Endodermal cell (in vitro differentiated cells): ENCODE data around the gene DNAJC5G. TPM values are rescaled to one million over a fixed set of nuclear protein-coding genes. Genes with fewer than 3 reads are reported as not detected.

Experiments used
- DNase-seq: peaks from one replicate; pipeline ENCODE4 v3.0.0-alpha.2; 2017
- H3K27ac ChIP-seq: 2 replicates; pipeline ENCODE4 v1.5.1; 2013; ENCODE audit warnings: mild to moderate bottlenecking, low read depth, low read length, moderate library complexity
- H3K27me3 ChIP-seq: 2 replicates; pipeline ENCODE4 v1.6.1; 2013; ENCODE audit warnings: mild to moderate bottlenecking, low read length, moderate library complexity; ENCODE audit not compliant: insufficient read depth, control insufficient read depth, poor library complexity, severe bottlenecking
- H3K36me3 ChIP-seq: 2 replicates; pipeline ENCODE4 v1.7.0; 2013; ENCODE audit warnings: mild to moderate bottlenecking, low read length, moderate library complexity; ENCODE audit not compliant: control insufficient read depth, insufficient read depth
- H3K4me1 ChIP-seq: one replicate; pipeline ENCODE4 v1.7.0; 2013; ENCODE audit warnings: low read length; ENCODE audit not compliant: control insufficient read depth, insufficient read depth
- H3K4me3 ChIP-seq: 2 replicates; pipeline ENCODE4 v1.5.1; 2013; ENCODE audit warnings: mild to moderate bottlenecking, low read length, moderate library complexity
- H3K9ac ChIP-seq: 2 replicates; pipeline ENCODE4 v1.6.1; 2013; ENCODE audit warnings: mild to moderate bottlenecking, low read length, moderate library complexity; ENCODE audit not compliant: poor library complexity, severe bottlenecking; ENCODE audit errors: extremely low read depth
- H3K9me3 ChIP-seq: 2 replicates; pipeline ENCODE4 v1.6.1; 2013; ENCODE audit warnings: mild to moderate bottlenecking, low read length, moderate library complexity; ENCODE audit not compliant: control insufficient read depth
- H3K27ac Mint-ChIP-seq: 2 replicates; pipeline ENCODE4 v1.8.0; 2020; ENCODE audit warnings: mixed read lengths
- H3K27me3 Mint-ChIP-seq: 2 replicates; pipeline ENCODE4 v1.8.0; 2021; ENCODE audit warnings: mild to moderate bottlenecking, mixed read lengths; ENCODE audit not compliant: insufficient read depth
- H3K36me3 Mint-ChIP-seq: 2 replicates; pipeline ENCODE4 v1.8.0; 2020; ENCODE audit warnings: low read depth, mixed read lengths
- H3K4me1 Mint-ChIP-seq: 2 replicates; pipeline ENCODE4 v1.8.0; 2020; ENCODE audit warnings: mixed read lengths
- H3K4me3 Mint-ChIP-seq: 2 replicates; pipeline ENCODE4 v1.8.0; 2020; ENCODE audit warnings: mild to moderate bottlenecking, moderate library complexity, mixed read lengths
- H3K9me3 Mint-ChIP-seq: 2 replicates; pipeline ENCODE4 v1.8.0; 2020; ENCODE audit warnings: mild to moderate bottlenecking, mixed read lengths
- CTCF ChIP-seq: fragments of 200-600 bp; sonication (generic); conservative IDR thresholded peaks from 2 replicates; pipeline ENCODE4 v1.5.0; 2021; ENCODE audit warnings: antibody characterized with exemption, mild to moderate bottlenecking
- WGBS, 2 experiments: methylation state at CpG; one replicate each; pipeline versions ENCODE4 v1.1.5 to v1.1.7; 2013; ENCODE audit warnings: missing lambda C conversion rate in 2 of 2, mixed read lengths in 1 of 2; ENCODE audit not compliant: insufficient coverage in 1 of 2, insufficient read length in 1 of 2; 5-methylcytosine and 5-hydroxymethylcytosine counted together
- total RNA-seq, 2 donors: library from RNA; stranded (reverse); fragmentation: NEBNext Ultra II Directional in 1 of 2; extraction: Animal tissue kit (Norgen Biotek cat#: 25700) in 1 of 2; gene quantifications; 2 replicates in 1 of 2; 3 replicates in 1 of 2; pipeline ENCODE4 v1.2.1, GENCODE V29; 2021

DNAJC5G gene
- total RNA-seq, 2 donors from 2014 or later, result 0.49 TPM; not detected in 1

GRCh38 chr2:27306573-27307286, 31.5 kb downstream of the DNAJC5G start:
- Histone ChIP-seq H3K36me3 (no peaks in the 10 kb centered on the region), H3K9me3 (no peaks in the 10 kb centered on the region), H3K9ac (no peak overlapping the region), H3K4me3 (peak overlapping the region; percentile 35), H3K4me1 (peaks cover 6% of the 10 kb centered on the region), H3K27me3 (peaks cover 57% of the 10 kb centered on the region), H3K27ac (no peak overlapping the region)
- H3K4me3 Mint-ChIP-seq, result peak overlapping the region; percentile 29
- no peaks in the 10 kb centered on the region for H3K9me3 Mint-ChIP-seq
- DNase-seq, result peak; percentile 73
- H3K4me1 Mint-ChIP-seq, result peaks cover 2% of the 10 kb centered on the region
- H3K27me3 Mint-ChIP-seq, result peaks cover 51% of the 10 kb centered on the region
- H3K36me3 Mint-ChIP-seq, result peaks cover 9% of the 10 kb centered on the region
- no peak overlapping the region for H3K27ac Mint-ChIP-seq
- whole genome bisulfite sequencing, 2 experiments, result 16 to 37% methylated on average over 14 to 51 of the region's 51 CpGs
- peak; percentile 11 for TF ChIP-seq CTCF

- no peak overlapping the region for H3K27ac ChIP-seq
- H3K4me1 ChIP-seq, result peaks cover 6% of the 10 kb centered on the region
- TF ChIP-seq CTCF, result no peak
- WGBS, 2 experiments, result 19 to 24% methylated on average over 8 to 14 of the region's 14 CpGs
- Mint-ChIP-seq H3K27me3 (peaks cover 51% of the 10 kb centered on the region), H3K4me3 (peak overlapping the region; percentile 29), H3K4me1 (peaks cover 2% of the 10 kb centered on the region), H3K9me3 (no peaks in the 10 kb centered on the region), H3K27ac (no peak overlapping the region), H3K36me3 (peaks cover 9% of the 10 kb centered on the region)
- H3K27me3 ChIP-seq, result peaks cover 57% of the 10 kb centered on the region
- no peak for DNase-seq
- no peaks in the 10 kb centered on the region for H3K36me3 ChIP-seq
- H3K9me3 ChIP-seq, result no peaks in the 10 kb centered on the region
- peak overlapping the region; percentile 35 for H3K4me3 ChIP-seq
- no peak overlapping the region for H3K9ac ChIP-seq
Measured at GRCh38 chr2:27307287-27307544, 32.0 kb downstream of the DNAJC5G start.

GRCh38 chr2:27307545-27308358, 32.5 kb downstream of the DNAJC5G start:
- Mint-ChIP-seq H3K4me3 (peak overlapping the region; percentile 35), H3K4me1 (peaks cover 2% of the 10 kb centered on the region), H3K9me3 (no peaks in the 10 kb centered on the region), H3K27me3 (peaks cover 53% of the 10 kb centered on the region), H3K36me3 (peaks cover 9% of the 10 kb centered on the region), H3K27ac (no peak overlapping the region)
- WGBS, 2 experiments, result 5% methylated on average over 35 to 75 of the region's 75 CpGs
- H3K36me3 ChIP-seq, result no peaks in the 10 kb centered on the region
- peaks cover 6% of the 10 kb centered on the region for H3K4me1 ChIP-seq
- peaks cover 57% of the 10 kb centered on the region for H3K27me3 ChIP-seq
- H3K9me3 ChIP-seq, result no peaks in the 10 kb centered on the region
- TF ChIP-seq CTCF, result no peak
- peak overlapping the region; percentile 36 for H3K4me3 ChIP-seq
- peak; percentile 74 for DNase-seq
- no peak overlapping the region for H3K9ac ChIP-seq
- no peak overlapping the region for H3K27ac ChIP-seq
